ENCODE results near the gene DMD.

The DMD gene

DNA sequence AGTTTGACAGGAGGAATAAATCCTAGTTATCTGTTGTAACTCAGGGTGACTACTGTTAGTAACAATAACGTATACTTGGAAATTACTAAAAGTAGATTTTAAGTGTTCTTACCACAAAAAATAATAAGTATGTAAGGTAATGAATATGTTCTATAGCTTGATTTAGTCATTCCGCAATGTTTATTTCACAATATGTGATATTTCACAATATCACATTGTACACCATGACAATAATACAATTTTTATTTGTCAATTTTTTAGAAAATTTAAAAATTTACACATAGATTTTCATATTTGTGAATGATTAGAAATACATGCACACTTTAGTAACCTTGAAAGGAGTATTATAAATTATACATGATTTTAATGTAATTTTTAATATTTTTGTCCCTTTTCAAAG lies 1326.8 kb downstream of the DMD start:
- no peak for DNase-seq (ENCODE audit: low read depth, low spot score)

DNA sequence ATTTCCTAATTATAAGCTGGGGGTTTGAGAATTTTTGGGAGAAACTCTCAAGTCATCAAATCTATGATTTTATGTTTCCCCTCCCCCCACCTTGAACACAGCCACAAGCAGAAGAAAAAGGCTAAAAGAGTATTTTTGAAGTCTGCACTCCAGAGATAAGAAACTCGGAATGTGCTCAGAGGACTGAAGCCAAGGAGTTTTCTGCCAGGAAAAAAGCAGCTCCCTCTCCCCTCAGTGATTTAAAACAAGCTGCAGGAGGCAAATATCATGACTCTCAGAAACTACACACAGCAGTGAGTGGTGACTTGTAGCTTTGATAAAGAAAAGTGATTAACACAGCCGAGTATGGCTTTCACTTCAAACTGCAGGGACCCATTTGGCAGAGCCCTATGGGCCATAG lies 1339.3 kb downstream of the DMD start:
- no peak for DNase-seq (ENCODE audit: low read depth, low spot score)

DNA sequence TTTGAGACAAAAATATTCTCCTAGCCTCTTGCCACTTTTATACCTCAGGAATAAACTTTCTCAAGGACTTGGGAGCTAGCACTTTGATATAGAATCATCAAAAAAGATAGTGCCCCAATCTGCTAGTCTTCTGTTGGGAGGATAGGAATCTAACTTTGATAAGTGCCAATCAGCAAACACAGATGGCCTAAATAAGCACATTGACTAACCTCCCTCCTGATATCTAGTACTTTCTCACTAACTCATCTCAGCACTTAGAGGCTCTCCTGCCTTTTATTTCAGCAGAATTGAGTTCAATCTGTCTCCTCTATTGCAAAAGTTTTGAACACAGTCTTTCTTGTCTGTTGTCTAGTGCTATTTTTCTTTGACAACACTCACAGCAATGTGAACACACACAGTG lies 1341.1 kb downstream of the DMD start:
- DNase-seq (ENCODE audit: low read depth, low spot score) = no peak

DNA sequence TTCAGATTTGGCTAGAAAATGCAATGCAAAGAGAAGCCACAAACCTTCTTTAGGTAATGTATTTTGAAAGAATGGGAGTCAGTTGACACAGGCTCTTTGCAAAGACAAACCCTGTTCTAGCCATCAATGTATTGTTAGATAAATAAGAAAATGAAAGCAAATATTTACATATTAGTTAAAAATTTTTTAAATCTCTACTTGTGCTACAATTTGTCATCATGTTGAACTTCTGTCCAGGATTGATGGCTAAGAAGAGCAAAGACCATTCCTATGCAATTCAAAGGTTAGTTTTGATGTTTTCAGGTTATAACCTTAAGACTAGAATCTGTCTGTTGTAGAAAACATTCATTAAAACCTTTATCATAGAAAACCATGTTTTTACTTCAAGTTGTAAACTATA lies 1350.7 kb downstream of the DMD start:
- no peak for DNase-seq (ENCODE audit: low read depth, low spot score)

DNA sequence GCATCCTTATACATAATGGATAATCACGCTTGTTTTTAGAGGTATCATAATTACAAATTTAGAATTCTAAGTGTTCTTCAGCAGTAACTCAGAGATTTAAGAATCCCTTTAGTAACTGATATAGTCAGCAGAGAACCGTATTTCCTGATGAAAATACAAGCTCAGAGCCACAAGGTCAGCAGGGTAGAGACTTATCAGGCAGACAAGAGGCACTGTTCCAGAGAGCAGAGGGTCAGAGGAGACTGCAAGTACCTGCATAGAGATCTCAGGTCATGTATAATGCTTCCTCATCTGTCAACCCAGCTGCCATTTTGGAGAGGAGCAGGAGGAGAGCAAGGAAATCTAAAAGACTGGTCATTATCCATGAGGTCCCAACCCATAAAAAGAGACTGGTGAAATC lies 1352.4 kb downstream of the DMD start:
- DNase-seq (ENCODE audit: low read depth, low spot score) = no peak

DNA sequence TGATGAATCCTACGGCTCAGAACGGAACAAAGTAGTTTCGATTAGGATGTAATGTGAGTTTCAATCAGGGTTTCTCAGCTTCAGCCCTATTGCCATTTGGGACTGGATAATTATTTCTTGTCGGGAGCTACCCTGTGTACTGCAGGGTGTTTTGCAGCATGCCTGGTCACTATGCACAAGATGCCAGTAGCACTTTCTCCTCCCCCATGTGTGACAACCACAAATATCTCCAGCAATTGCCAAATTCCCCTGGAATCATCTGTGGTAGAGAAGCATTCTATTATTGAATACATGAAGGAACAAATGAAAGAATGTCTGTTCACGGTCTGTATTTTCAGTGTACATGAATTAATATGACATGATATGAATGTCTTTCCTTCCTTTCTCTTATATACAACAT lies 1356.6 kb downstream of the DMD start:
- DNase-seq (ENCODE audit: low read depth, low spot score) = no peak

DNA sequence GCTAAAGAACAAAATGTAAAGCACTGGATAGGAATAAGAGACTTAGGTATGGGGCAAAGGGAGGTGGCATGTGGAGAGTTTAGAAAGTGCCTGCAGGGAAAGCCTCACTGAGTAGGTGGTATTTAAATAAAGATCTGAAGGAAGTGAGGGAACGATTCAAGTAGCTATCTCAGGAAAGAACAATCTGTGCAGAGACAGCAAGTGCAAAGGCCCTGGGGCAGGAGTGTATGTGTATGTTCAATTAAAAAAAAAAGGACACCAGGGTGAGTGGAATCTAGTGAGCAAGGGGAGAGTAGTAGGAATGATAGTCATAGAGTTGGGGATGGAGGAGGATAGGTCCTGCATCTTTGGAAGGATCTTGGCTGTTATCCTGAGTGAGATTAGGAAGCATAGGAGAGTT lies 1359.6 kb downstream of the DMD start:
- no peak for DNase-seq (ENCODE audit: low read depth, low spot score)

DNA sequence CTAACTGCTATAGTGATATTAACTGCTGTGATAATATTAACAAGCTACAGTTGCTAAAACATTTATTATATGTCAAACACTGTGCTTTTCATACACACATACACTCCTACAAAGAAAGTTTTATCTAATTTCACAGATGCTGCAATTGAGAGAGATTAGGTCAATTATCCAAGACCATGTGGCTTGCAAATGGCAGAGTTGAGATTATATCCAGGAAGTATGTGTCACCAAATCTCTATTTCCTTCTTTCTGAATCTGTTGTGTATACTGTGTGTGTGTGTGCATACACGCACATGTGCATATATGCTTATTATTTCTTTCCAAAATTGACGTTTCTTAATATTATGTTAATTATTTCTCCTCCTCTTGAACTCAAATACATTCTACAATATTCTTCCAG lies 1363.6 kb downstream of the DMD start:
- no peak for DNase-seq (ENCODE audit: low read depth, low spot score)

DNA sequence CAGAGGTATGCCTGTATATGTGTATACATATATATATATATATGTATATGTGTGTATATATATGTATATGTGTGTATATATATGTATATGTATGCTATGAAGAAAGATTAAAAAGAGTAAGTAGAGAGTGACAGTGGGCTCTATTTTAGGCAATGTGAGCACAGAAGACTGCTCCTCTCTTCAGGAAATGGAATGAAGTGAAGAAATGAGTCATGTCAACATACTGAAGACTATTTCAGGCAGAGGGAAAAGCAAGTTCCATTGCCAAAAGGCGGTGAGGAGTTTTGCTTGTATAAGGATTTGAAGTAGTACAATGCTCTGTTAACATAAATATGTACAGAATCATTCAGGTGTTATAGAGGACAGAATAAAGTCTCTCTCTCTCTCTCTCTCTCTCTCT lies 1366.3 kb downstream of the DMD start:
- DNase-seq (ENCODE audit: low read depth, low spot score) = no peak

DNA sequence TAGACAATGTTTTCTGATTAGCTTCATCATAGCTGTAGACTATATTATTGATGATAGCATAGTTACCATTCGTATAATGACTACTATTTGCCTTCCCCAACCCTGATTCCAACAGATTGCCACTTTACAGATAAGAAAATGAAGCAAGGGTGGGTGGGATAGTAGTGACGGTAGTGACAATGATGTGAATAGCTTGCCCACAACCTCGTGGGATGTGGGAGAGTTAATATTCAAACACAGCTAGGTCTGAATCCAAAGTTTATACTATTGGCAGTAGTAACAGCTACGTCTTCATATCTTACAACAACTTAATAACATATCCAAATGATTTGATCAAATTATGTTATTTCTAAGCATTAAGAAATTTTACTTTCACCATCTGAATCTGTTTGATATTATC lies 1372.7 kb downstream of the DMD start:
- DNase-seq (ENCODE audit: low read depth, low spot score) = no peak

DNA sequence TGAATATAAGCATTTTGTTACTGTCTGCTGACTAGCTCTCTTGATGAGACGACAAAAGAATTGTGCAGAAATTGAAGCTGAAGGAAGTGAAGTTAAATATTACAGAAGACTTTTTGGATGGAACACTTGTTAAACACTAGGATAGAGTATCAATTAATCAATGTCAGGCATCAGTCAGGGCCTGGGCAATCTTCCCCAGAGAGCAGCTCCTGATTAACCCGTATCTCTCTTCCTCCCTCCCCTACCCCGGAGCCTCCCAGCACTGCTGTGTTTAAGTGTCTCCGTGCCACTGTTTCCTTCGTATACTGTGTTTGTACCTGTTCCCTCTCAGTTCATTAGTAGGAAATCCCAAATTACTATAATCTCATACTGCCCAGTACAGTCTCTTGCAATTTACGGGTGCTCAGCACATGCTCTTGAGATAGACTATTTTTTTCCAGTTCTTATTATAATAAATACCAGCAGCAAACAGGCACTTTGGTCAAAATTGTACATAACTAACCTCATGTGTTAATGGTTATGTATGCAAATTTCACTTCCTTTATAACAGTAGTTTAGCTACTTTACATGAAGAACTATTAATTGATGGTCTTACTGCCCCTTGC lies 1373.8 kb downstream of the DMD start:
- no peak for DNase-seq (ENCODE audit: low read depth, low spot score)

DNA sequence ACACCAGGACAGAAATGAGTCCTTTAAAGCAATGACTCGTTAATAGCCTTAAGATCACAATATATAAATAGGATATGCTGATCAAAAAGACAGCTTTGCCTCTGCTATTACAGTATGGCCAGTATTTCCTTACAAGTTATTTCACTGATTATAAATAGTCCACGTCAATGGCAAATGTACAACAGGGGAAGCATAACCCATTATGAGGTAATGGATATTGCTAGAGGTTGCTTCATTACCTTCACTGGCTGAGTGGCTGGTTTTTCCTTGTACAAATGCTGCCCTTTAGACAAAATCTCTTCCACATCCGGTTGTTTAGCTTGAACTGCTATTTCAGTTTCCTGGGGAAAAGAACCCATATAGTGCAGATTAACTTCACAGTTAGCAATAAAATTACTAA lies 1374.9 kb downstream of the DMD start:
- no peak for DNase-seq (ENCODE audit: low read depth, low spot score)

DNA sequence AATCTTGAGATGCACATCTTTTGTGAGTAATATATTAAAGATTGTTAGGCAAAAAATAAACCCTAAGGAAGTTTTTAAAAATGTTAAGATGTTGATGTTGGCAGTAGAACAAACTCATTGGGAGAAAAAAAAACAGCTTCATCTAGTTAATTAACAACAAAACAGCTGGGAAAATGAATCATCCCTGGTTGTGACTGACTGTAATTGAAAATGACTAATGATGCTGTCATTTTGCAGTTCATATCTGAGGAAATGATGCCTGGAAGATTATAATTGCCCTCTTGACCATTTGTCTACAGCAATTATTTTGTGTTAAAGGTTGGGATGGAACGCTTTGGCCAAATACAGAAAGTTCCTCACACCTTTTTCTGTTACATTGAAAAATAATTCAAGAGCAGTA lies 1379.1 kb downstream of the DMD start:
- no peak for DNase-seq (ENCODE audit: low read depth, low spot score)

DNA sequence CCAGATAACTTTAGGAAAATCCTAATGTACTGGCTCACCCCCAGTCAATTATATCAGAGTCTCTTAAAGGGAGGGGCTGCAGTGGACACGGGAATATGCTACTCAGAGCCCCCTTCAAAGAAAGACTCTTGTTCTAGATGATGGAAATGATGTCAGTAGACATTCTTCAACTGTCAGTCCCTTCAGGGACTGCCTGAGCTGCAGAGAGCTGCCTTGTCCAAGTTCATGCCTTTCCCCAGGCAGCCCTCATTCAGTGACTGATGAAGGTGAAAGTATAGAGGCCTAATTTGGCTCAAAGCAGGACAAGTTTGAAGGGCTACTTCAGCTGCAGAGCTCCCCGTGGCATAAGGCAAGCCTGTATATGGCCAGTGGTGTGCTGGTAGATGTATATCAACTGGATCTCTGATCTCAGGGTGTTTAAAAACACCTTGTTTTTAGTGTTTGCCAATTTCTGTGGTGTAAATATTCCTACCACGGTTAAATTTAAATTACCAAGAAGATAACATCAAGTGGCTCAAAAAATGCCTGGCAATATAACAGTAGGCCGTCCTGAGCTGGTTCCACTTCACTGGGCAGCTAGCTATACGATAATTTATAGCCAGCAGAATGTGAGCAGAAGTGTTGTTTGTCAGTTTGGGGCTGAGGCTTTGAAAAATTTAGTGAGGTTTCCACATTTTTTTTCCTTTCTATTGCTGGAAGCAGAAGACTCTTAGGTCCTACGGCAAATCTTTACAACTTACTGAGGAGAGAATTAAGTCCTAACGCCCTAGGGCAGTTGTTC lies 1390.7 kb downstream of the DMD start:
- no peak for DNase-seq (ENCODE audit: low read depth, low spot score)

DNA sequence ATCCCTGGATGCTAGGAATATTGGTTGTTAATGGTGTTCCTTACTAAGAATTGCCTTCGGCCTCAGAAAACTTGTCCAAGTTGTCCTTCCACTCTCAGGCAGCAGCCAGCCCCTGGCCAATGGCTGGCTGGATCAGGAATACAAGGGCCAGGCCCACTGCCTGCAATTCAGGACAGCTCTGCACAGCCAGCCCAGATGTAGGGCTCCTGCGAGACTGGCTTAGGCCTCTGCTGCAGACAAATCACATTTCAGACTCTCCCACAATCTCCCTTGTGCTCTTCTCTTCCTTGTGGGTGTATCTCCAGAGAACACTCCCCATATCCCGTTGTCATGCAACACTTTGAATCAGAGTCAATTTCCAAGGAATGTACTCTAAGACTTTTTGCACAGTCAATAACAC lies 1391.9 kb downstream of the DMD start:
- no peak for DNase-seq (ENCODE audit: low read depth, low spot score)

DNA sequence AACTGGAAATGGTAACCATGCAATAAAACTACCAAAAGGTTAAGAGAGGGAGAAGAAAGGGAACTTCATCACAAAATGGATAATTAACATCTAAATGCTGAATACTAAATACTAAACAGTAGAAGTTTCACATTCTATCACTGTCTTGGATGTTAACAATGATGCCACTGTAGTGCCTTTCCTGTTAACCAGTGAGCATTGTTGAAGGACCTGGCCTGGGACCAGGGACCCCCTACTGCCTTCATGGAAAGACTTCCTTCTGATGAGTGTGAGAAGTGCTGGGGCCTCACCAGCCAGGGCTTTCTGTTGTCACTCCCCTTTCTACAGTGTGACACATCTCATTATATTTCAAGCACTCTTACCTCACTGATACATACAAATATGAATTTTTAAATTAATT lies 1400.2 kb downstream of the DMD start:
- DNase-seq (ENCODE audit: low read depth, low spot score) = no peak

DNA sequence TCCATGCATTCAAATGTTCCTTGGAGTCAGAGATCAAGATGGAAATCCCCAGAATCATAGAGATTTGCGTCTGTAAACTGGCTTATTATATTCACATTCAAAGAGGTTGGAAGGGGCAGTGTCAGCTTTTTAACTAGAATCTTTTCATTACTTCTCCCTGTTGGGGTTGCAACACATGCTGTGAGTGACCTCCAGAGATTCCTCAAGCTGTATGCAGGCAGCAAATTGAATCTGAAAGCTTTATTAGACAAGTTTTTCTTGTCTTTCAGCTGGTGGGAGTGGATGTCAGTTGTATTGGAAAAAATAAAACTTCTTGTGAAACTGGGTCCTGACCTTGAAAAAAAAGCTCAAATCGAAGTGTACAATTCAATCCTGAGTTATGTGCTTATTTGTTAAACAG lies 1403.0 kb downstream of the DMD start:
- no peak for DNase-seq (ENCODE audit: low read depth, low spot score)

DNA sequence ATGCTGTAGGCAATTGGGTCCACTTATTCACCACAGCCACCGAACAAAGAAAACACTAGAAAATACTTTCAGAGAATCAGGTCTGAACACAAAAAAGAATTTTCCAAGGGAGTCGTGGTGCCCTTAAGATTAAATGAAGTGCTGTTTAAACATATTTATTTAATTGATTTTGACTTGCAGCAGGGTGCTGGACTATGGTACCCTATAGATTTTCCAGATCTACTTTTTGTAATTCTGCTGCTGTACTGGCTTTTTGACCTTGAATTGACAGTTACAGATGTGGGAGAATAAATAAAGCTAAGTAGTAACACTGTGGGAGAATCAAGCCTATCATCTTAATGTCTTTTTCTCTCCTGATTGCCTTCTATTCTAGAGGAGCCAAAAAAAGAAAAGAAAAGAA lies 1404.2 kb downstream of the DMD start:
- no peak for DNase-seq (ENCODE audit: low read depth, low spot score)

DNA sequence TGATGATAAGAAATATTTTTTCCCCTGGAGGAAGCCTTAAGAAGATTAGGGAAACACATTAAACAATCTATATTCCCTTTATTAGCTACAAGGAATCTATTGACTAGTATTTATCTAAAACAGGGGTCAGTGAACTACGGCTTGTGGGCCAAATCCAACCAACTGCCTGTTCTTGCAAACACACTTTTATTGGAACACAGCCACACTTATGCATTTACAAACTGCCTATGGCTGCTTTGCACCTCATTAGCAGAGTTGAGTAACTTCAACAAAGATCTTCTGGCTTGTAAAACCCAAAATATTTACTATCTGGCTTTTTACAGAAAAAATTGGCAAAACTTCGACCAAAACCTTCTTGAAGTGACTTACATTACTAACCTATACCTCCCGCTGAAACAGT lies 1405.6 kb downstream of the DMD start:
- DNase-seq (ENCODE audit: low read depth, low spot score) = no peak

DNA sequence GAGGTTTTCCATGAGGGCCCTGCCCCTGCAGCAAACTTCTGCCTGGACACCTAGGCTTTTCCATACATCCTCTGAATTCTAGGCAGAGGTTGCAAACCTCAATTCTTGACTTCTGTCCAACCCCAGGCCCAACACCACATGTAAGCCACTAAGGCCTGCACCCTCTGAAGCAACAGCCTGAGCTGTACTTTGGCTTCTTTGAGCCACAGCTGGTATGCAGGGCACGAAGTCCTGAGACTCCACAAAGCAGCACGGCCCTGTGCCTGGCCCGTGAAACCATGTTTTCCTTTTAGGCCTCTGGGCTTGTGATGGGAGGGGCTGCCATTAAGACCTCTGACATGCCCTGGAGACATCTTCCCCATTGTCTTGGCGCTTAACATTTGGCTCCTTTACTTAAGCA lies 1411.1 kb downstream of the DMD start:
- no peak for DNase-seq (ENCODE audit: low read depth, low spot score)

DNA sequence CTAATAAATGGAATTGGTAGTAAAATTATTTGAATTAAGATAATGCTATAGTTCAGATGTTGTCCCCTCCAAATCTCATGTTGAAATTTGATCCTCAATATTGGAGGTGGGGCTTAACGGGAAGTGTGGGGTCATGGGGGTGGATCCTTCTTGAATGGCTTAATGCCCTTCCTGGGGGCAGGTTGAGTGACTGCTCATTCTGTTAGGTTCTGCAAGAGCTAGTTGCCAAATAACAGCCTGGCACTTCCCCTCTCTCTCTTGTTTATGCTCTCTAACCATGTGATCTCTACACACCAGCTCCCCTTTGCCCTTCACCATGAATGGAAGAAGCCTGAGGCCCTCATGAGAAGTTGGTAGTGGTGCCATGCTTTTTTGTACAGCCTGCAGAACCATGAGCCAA lies 1414.7 kb downstream of the DMD start:
- no peak for DNase-seq (ENCODE audit: low read depth, low spot score)

DNA sequence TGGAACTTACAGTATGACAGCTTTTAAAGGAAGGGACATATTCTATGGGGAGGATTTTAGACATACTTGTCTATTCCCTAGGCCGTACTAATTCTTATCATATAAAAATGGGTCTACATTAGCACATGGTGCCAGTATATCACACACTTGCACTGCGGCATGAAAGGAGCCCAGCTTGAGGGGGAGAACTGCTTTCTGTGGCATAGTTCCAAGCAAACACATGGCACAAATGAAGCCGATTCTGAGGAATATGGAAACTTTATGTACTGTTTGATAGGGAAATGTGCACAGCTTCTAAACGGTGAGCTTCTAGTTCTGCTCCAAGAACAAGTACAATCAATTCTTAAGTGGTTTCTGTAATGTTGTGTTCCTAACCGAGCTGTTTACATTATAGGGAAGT lies 1463.9 kb downstream of the DMD start:
- DNase-seq (ENCODE audit: low read depth, low spot score) = no peak

DNA sequence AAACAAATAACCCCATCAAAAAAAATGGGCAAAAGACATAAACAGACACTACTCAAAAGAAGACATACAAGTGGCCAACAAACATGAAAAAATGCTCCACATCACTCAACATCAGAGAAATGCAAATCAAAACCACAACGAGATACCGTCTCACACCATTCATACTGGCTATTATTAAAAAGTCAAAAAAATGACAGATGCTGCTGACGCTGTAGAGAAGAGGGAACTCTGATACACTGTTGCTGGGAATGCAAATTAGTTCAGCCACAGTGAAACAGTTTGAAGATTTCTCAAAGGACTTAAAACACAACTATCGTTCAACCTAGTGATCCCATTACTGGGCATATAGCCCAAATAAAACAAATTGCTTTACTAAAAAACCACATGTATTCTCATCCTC lies 1468.3 kb downstream of the DMD start:
- no peak for DNase-seq (ENCODE audit: low read depth, low spot score)

DNA sequence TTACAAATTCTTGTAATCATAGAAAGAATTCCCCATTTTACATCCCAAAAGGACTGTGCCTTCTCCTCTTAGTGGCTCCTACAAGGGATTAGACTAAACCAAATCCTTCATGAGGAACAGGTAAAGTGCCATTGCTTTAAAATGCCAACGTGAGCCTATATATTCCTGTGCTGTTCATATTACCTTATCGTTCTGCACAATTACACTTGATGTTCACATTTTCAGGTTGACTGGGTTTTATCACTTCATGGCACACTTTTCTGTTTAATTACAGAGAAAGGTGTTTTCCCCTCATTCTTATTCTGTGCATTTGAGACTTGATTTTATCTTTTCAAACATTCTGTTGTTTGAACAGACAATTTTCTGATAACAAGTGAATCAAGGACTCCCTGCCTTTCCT lies 1493.9 kb downstream of the DMD start:
- no peak for DNase-seq (ENCODE audit: low read depth, low spot score)
